Ramos (cell line): Measurements from ENCODE around the gene CDKAL1.

Source experiments
- in situ Hi-C: fragments of 300-500 bp; cut with MboI; formaldehyde crosslinking; loops from one replicate; pipeline ENCODE4 v1.14.3; 2022; ENCODE audit warnings: low sequenced_read_pairs; ENCODE audit not compliant: unreplicated experiment

Gene CDKAL1

DNA sequence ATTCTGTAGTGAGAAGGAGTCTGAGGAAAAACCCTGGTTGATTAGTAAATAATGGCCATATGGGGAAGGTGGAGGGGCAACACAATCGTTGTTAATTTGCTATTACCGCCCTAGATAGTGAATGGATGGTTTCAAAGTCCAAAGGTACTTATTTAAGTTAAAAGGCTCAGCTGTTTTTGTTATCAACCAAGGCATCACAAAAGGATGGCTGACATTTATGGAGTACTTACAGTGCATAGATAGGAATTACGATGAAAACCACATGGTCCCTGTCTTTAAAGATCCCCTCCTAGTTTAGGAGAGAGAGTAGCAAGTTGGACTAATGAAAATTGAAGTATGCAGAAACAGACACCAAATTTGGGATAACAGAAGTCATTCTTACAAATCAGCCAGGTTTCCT lies 319.6 kb downstream of the CDKAL1 start:
- in situ Hi-C loops = no loop called here

DNA sequence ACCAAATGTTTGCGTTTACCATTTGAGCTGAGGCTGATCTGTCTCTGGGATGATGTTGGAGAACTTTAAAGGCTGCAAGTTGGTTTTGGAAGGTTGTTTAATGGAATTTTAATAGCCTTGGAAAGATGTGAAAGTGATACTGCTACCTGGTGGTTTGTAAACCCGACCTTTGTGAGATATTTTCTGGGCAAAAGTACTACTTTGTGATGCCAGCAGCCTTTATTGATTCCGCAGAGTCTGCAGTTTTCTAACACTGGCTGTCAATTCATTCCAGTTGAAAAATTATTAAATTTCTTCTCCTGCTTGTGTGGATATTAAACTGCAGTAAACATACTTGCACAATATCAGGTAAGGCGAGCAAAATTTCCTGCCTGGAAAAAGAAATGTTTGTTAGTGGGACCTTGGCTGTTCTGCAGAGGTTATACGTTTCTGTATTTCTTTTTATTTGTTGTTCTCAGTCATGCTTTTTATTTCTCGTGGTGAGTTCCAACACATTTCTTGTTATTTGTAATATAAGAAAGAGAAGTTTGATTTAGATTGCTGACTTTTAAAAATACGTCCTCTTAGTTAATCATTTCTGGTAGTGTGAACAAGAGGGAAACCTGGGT lies 322.5 kb downstream of the CDKAL1 start:
- in situ Hi-C loops = no loop called here

DNA sequence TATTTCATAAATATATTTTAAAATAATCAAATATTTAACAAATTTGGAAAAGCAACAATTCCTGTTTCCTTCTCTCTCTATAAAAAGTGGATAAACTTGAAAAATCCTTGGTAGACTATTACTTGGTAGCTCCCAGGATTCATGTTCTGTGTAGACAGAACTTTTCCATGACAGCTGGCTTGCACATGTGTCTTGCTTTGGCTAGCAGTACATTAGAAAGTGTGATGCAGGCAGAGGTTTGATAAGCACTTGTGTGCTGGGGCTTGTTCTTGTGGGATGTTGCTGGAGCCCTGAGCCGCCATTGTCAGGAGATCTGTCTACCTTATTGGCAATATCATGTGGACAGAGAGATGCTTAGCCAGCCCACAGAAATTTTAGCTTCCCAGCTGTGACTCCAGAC lies 327.2 kb downstream of the CDKAL1 start:
- in situ Hi-C loops = no loop called here

DNA sequence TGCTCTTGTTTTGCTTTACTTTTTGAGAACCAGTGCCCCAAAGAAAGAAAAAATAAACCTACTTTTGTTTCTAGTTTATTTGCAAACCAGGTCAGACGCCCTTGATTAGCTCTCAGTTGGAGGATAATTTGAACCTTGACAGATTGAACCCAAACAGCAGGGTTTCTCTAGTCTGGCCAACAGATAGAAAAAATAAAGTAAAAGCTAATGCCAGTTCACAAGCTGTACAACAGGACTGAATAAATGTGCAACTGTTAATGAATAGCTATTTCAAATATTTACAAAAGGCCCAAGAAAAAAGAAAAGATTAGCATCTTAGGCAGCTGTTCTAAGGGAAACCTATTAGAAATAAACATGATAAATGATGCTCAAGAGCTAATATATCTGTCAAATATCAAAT lies 331.8 kb downstream of the CDKAL1 start:
- in situ Hi-C loops = no loop called here

DNA sequence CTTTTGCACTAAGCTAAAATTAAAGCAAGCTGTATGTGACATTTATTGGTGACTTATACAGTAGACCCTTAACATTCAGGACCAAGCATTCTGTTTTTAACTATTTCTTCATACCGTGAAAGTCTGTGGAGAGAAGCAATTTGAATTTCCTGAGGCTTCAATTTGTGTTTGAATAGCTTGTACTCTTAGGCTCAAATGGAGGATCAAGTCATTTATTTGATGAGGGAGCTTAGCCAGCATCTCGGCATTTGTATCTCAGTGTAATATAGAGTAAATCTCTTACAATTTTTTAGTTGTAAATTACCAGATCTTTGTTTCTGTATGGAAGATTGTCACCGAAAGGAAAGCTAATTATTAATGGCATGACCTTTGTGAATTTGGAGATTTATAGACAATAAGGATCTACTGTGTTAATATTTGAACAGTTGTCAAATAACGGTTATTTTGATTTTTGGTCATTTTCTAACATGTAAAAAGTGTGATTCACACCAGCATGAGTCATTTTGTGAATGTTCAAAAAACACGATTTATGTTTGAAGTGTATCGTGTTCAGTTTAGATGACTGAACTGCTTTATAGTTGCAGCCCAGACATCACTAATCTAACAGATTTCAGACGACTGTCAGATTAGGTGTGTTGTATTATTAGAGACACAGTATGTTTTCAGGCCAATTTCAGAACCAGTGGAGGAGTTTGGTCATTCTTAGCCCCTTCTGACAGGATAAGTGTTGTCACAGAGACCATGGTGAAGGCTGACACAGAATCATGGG lies 332.9 kb downstream of the CDKAL1 start:
- in situ Hi-C loops = no loop called here

DNA sequence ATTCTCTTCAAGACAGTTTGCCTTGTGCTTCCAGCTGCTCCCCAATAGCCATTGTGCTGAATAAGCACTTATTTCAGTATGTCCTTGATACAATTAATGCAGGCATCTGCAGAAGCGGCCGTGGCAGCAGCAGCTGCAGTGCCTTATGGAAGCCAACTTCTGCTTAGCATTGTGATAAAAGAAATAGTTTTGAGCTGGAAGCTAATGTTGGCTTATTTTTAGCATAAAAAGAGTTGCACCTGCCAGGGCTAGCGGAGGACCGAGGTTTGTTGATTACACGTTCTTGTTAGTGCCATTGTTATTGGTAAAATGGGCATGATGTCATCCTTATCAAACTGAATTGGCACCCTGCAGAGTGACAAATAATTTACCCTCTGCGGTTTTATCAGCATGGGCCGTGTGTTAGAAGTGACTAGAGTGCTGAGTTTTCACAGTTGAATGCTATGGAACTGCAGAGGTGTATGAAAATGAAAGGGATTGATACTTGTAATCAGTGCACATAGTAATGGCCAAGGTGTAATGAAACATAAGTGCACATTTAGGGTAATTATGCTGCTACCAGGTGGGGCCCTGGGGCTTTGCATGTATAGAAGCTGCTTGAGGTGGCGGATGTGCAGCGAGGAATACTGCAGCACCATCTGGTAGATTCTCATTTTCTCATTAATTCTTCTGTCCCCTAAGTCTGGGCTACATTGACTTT lies 334.3 kb downstream of the CDKAL1 start:
- in situ Hi-C loops = no loop called here

DNA sequence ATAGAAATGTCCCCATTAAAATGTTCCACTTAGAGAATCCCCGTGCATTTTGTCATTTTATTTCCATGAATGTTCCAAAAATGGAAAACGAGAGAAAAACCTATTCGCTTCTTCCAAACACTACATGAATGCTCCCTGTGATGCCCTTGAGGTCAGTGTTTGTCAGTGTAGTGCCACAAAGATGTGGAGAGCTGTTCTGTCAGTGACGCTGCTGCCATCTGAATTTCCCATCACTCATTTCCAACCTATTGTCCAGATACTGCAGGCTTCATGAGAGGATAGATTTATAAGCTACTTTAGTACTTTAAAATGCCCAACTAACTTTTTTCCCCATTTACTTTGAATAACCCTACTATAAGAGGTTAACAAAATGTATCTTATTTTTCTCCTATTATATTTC lies 335.8 kb downstream of the CDKAL1 start:
- in situ Hi-C loops = no loop called here

DNA sequence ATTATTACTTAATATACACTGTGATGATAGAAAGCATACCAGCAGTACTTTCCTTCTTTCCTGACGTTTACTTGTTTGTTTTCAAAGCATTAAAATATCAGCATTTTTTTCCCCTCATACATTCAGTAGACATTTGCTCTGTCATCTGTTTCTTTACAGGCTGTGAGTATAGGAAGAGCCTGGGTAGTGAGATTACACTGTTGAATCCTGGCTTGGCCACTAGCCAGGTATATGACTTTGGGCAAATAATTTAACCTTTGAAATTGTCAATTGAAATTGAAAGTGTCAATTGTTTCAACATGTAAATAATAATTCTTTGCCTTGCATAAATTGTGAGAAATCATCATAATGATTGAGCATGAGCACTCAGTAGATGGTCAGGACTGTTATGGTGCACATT lies 336.2 kb downstream of the CDKAL1 start:
- in situ Hi-C loops = no loop called here

DNA sequence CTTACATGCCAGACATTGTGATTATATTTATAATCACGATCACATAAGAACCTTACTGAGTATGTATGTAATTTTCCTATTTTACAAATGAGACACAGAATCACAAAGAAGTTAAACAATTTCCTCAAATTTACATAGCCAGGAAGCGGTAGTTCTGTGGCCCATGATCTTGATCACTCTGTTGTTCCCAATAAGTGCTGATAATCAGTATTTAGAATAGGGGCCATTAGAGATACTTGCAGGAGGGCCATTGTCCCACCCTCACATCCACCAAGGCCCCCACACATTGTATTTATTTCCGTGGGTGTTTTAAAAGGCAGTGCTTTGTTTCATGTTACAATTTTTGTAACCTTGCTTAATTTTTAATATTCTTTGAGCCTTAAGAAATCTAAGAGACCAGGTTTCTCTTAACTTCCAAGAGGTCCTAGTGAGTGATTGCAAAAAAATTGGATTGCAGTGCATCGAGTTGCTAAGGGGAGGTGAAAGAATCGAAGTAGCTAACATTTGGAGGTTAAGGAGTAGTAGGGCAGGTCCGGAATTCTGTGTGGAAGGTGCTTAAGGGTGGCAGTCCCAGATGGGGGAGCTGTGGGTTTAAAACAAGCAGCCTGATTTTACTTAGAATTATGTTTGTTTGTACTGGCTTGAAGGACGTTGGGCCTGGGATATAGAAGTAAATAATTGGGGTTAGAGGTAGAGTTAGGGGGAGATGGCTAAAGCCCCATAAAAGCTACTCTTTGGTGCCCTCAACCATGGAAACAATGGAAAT lies 339.4 kb downstream of the CDKAL1 start:
- in situ Hi-C loops = no loop called here

DNA sequence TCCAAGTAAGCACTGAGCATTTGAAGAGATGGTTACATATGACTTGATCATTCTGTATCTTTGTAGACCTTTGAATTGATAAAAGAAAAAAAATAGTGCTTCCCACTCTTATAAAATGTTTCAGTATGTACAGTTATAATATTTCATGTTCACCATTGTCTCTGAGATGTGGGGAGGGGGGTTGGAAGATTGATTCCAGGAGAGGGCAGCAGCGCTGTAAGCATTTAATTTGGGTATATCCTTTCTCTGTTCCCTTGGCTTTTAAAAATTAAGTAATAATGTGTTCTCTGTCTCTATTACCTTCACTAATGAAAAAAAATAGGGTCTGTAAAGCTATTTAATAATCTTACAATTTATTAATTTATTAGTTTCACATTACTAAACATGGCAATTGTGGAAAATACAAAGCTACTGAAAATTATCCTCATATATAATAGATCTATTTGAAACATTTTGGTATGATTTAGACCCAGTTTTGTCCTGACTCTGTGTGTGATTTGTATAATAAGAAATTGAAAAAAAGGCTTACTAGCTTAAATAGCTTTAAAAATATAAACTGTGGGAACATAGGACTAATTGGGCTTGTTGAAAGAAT lies 341.2 kb downstream of the CDKAL1 start:
- in situ Hi-C loops = no loop called here

DNA sequence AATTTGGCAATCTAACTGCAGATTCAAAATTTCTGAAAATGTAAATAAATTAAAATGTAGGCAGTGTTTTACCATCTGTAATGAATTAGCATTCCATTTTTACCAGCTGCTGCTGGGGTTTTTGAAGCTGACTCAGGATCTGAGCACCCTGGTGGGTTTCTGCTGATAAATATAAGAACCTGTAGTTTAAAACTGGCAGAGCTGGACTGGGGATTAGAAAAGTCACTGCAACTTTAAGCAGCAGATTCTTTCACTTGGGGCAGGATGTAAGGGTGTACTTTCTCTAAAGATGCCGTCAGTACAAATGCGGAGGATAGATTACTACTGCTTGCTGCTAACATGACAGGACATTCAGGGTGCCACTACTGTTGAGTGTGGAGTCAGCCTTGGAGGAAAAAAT lies 341.8 kb downstream of the CDKAL1 start:
- in situ Hi-C loops = no loop called here

DNA sequence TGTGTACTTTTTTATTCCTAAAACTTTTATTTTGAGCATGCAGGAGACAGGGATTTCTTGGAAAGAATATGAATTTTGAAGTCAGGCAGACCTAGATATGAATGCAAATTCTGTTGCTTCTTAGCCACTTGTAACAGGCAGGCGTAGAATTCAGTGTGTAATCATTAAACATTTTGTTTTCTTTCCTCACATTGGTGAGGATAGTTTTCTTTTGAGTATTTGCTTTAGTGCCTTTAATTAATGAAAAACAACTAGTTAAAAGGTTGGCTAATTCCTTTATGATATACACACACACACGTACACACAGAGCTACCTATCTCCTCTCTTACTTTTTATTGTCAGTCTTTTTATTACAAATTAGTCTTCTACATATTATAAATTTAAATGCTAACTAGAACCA lies 342.3 kb downstream of the CDKAL1 start:
- in situ Hi-C loops = no loop called here

DNA sequence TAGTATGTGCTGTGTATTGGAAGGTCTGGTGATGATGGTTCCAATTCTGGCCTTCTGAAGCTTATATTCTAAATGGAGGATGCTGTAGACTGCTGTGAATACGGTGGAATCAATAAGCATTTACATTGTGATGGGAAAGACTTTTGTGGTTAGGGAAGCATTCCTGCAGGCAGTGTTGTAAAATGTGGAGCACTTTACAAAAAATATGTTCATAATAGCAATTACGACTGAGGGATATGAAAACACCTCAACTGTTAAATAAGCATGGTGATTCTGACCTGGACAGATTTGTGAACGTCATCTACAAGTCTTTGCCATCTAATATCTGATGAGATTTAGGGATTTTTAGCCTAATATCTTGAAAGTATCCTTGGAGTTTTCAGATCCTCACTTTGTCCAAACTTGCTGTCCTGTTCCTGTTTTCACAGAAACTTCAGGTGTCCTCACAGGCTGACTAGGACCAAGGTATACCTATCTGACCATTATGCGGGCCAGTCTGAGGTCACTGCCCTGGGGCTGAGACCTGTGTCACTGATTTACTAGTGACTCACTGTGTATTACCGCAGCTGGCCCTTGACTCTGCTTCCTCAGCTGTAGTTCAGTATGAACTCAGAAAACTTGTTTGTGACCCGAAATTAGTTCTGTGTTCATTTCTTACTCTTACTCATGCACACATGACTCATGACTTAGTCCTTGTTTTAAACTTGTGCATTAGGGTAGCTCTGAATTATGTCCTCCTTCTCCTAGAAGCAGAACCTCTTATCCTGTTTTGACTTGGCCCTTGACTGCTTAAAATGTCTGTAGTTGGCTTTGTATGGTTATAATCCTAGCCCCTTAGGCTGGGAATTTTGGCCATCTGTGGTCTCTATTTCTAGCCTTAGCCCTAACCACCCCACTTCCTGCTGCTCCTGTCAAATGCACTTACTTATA lies 343.0 kb downstream of the CDKAL1 start:
- in situ Hi-C loops = no loop called here

DNA sequence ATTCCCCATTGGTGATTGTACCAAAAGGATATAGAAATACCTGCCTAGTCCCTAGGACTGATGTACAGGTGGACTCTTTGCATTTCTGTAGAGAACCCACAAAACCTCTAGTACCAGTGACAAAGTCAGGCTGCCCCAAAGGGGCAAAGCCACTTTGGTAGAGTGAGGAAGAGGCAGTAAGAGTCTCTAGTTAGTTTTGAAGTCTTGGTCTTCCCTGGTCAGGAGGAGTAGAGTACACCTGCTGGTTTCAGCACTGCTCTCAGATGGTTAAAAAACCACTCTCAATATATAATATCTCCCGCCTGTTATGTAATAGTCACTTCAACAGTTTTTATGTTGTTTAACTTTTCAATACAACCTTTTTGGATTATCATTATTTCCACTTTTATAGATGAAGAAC lies 344.9 kb downstream of the CDKAL1 start:
- in situ Hi-C loops = no loop called here

DNA sequence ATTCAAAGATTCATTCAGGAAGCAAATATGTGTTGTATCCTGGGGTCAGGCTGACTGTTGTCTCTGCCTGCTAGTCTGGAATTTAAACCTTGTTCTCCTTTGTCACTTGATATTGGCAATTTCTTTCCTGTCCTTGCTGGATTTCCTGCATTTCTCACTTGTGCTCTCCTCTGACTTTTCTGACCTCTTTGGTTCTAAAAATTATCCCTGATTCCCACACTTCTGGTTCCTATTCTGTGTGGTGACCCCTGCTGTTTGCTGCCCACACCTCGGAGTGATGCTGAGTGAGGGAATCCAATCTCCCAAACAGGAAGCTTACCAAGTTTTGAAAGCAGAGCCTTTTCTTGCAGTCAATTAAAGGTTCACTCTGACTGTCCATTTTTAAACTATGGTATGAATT lies 345.3 kb downstream of the CDKAL1 start:
- in situ Hi-C loops = no loop called here

DNA sequence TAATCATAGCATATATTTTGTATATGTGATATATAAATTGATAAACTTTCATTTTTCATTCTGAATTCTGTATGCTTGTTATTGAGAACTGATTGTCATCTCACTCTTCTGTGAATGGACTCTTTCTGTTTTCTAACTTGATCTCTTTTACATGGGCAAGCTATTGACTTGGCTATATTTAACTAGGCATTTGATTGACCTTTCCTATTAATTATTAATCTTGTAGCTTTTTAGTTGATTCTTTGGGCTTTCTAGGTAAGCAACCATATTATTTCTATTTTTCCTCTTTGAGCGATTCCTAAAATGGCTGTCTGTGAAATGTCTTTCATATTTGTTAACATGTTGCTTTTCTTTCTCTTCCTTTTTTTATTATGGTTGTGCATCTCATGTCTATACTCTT lies 347.1 kb downstream of the CDKAL1 start:
- in situ Hi-C loops = no loop called here

DNA sequence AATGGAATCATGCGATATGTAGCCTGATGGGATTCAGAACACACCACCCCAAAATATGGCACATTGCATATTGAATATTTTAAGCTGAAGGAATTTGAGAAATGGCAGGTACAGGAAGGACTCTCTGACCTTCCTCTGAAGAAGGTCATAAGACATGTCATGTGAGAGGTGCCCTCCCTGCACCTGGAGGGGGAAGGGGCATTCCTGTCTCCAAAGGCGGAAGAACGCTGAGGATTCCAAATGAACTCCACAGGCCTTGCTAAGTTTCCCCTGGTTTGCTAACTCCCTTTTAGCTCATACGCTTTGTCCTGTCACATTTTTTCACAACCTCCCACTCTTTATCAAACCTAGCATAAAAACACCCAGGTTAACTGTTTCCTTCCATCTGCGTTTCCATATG lies 347.8 kb downstream of the CDKAL1 start:
- in situ Hi-C loops = no loop called here

DNA sequence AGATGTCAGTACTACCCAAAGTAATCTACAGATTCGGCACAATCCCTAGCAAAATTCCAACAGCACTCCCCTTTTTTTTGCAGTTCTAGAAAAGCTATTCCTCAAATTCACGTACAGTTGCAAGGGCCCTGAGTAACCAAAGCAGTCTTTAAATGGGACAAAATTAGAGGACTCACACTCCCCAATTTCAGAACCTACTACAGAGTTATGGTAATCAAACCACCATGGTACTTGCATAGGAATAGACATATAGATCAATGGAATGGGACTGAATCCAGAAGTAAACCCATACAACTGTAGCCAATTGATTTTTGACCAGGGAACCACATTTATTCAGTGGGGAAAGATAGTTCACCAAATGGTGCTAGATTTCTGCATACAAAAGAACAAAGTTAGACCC lies 350.8 kb downstream of the CDKAL1 start:
- in situ Hi-C loops = no loop called here

DNA sequence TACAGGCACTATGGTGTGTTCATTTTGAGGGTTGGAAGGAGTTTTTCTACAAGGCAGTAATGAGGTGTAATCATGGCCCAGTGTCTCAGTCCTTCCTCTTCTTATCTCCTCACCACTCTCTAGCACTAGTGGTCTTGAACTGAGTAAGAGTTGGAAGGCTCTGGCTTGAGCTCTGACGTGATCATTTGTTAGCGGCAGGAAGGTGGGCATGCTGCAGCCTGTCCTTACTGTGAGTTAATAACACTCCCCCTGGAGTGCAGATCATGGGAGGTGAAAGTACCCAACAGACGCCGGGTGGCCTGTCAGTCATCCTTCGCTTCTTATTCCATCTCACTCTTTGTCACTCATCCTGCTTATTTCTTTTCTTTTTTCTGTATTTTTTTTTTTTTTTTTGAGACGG lies 356.9 kb downstream of the CDKAL1 start:
- in situ Hi-C loops = no loop called here
